Spleen (tissue), 11 donors: Measurements from ENCODE around the gene NFIB. TPM values are rescaled to one million over a fixed set of nuclear protein-coding genes. Genes with fewer than 3 reads are reported as not detected.
A peak's percentile ranks its signal among the peaks of the same experiment; 100 is the strongest.

Source experiments
- DNase-seq: peaks from one replicate; pipeline ENCODE4 v3.0.0-alpha.2; 2020
- H3K27ac ChIP-seq, 8 donors: fragments of 200-600 bp; sonication (generic) in 7 of 8; 1 replicate in 4 of 8; 2 replicates in 4 of 8; pipeline versions ENCODE4 v1.5.0 to v1.8.0; 2016 to 2021; ENCODE audit warnings: inconsistent platforms in 4 of 8, mild to moderate bottlenecking in 4 of 8, moderate library complexity in 1 of 8
- H3K27me3 ChIP-seq, 7 donors: fragments of 200-600 bp; sonication (generic) in 6 of 7; replicated peaks in 1 of 7; 1 replicate in 4 of 7; 2 replicates in 3 of 7; pipeline versions ENCODE4 v1.5.0 to v1.8.0; 2016 to 2021; ENCODE audit warnings: inconsistent platforms in 3 of 7, mild to moderate bottlenecking in 1 of 7
- H3K36me3 ChIP-seq, 6 donors: fragments of 200-600 bp; sonication (generic) in 5 of 6; 1 replicate in 4 of 6; 2 replicates in 2 of 6; pipeline versions ENCODE4 v1.5.0 to v1.8.0; 2016 to 2021; ENCODE audit warnings: inconsistent platforms in 2 of 6
- H3K4me1 ChIP-seq, 6 donors: fragments of 200-600 bp; sonication (generic) in 5 of 6; 1 replicate in 3 of 6; 2 replicates in 3 of 6; pipeline versions ENCODE4 v1.5.0 to v1.8.0; 2016 to 2021; ENCODE audit warnings: inconsistent platforms in 3 of 6
- H3K4me3 ChIP-seq, 8 donors: fragments of 200-600 bp; sonication (generic) in 7 of 8; 1 replicate in 4 of 8; 2 replicates in 4 of 8; pipeline versions ENCODE4 v1.5.0 to v1.8.0; 2016 to 2021; ENCODE audit warnings: inconsistent platforms in 4 of 8, mild to moderate bottlenecking in 4 of 8, moderate library complexity in 2 of 8
- H3K9me3 ChIP-seq, 8 donors: fragments of 200-600 bp; sonication (generic) in 7 of 8; 1 replicate in 4 of 8; 2 replicates in 4 of 8; pipeline versions ENCODE4 v1.5.0 to v1.8.0; 2016 to 2021; ENCODE audit warnings: inconsistent platforms in 4 of 8
- CTCF ChIP-seq, 11 experiments: fragments of 200-600 bp in 7 of 11; fragments of 450-650 bp in 4 of 11; sonication (generic) in 4 of 11; IDR thresholded peaks in 8 of 11; conservative IDR thresholded peaks in 3 of 11; 1 replicate in 7 of 11; 2 replicates in 4 of 11; pipeline versions ENCODE4 v1.4.0 to v1.8.0; 2016 to 2021; ENCODE audit warnings: antibody characterized with exemption in 11 of 11, inconsistent platforms in 4 of 11, mild to moderate bottlenecking in 1 of 11
- POLR2A ChIP-seq, 3 donors: fragments of 450-650 bp; IDR thresholded peaks; one replicate each; pipeline ENCODE4 v1.5.1; 2017; ENCODE audit warnings: antibody characterized with exemption in 3 of 3, mild to moderate bottlenecking in 1 of 3
- POLR2AphosphoS5 ChIP-seq, 3 donors: sonication (generic); formaldehyde crosslinking; IDR thresholded peaks; one replicate each; pipeline ENCODE4 v1.5.1; 2017; ENCODE audit warnings: antibody characterized with exemption in 3 of 3
- WGBS, 5 donors: extraction: QIAGEN DNeasy Blood & Tissue Kit in 3 of 5; methylation state at CpG; one replicate each; pipeline versions ENCODE4 v1.1.5 to v1.1.7; 2013 to 2018; 5-methylcytosine and 5-hydroxymethylcytosine counted together
- intact Hi-C: fragments of 100-400 bp; cut with DNase I; formaldehyde crosslinking; loops from one replicate; pipeline ENCODE4 v1.15.0; 2023; ENCODE audit warnings: low total_unique reads
- polyA plus RNA-seq, 3 donors: library from polyadenylated mRNA; stranded (reverse); fragments of 200-250 nt; gene quantifications; one replicate each; pipeline ENCODE4 v1.2.1, GENCODE V29; 2013
- total RNA-seq, 7 donors: library from RNA; depleted of rRNA in 3 of 7; stranded (reverse); fragments of >200 nt in 3 of 7; fragmentation: NEBNext Ultra II Directional in 4 of 7; extraction: Animal tissue kit (Norgen Biotek cat#: 25700) in 4 of 7; gene quantifications; one replicate each; pipeline versions ENCODE4 v1.1.0 to v1.2.1, GENCODE V29; 2016 to 2021
- donor health status: healthy with polysubstance abuse.
- donor health status: DM: no; HTN: no; CAD: no; lungs with moderate emphysema.
- donor health status: DM: no; HTN: no; CAD: no.
- donor health status: Bipolar disorder and iron deficiency.
- donor health status: healthy.
- donor health status: DM: no; HTN: no; CAD: no.
- donor health status: DM: yes; HTN: yes; CAD: no.

The NFIB gene
- total and polyA plus RNA-seq, 10 donors: 3.6 to 96.8 (median 48.4) TPM

GRCh38 chr9:14320271-14321181, 6.6 kb upstream of the NFIB start:
- WGBS, 5 donors: 42 to 60% (median 54%) methylated on average over 14 of the region's 14 CpGs
- no peak for DNase-seq
- peak overlapping the region; percentile 2 to 94 (median 88) for H3K27ac ChIP-seq
- no peaks in the 10 kb centered on the region for H3K9me3 ChIP-seq
- peak overlapping the region in 5 of 8 donors; percentile 75 to 90 (median 80) for H3K4me3 ChIP-seq
- H3K27me3 ChIP-seq: peaks cover 0 to 45% (median 7%) of the 10 kb centered on the region in 7 donors
- H3K36me3 ChIP-seq: no peaks in the 10 kb centered on the region
- intact Hi-C loops: no loop called here
- H3K4me1 ChIP-seq: peaks cover 3 to 75% (median 43%) of the 10 kb centered on the region in 6 donors
- TF ChIP-seq CTCF (IDR thresholded peaks at IDR 0.05 in 8 of 11, conservative IDR thresholded peaks at IDR 0.05 in 3 of 11) (no peak), POLR2AphosphoS5 (IDR thresholded peaks at IDR 0.05) (no peak)

GRCh38 chr9:14318934-14319580, 5.1 kb upstream of the NFIB start:
- Histone ChIP-seq H3K4me3 (no peak overlapping the region), H3K36me3 (no peaks in the 10 kb centered on the region), H3K27ac (peak overlapping the region in 6 of 8 donors; percentile 5 to 92 (median 24)), H3K27me3 (peaks cover 0 to 59% (median 17%) of the 10 kb centered on the region in 7 donors), H3K4me1 (peaks cover 3 to 86% (median 46%) of the 10 kb centered on the region in 6 donors), H3K9me3 (no peaks in the 10 kb centered on the region)
- no peak for DNase-seq
- TF ChIP-seq POLR2A (IDR thresholded peaks at IDR 0.05) (no peak), CTCF (IDR thresholded peaks at IDR 0.05 in 8 of 11, conservative IDR thresholded peaks at IDR 0.05 in 3 of 11) (no peak), POLR2AphosphoS5 (IDR thresholded peaks at IDR 0.05) (no peak)
- WGBS, 5 donors: 66 to 80% (median 76%) methylated on average over 4 of the region's 4 CpGs
- intact Hi-C loops: loop anchor here (10.0 kb wide), 1 partner anchor 224 kb away; no protein-coding TSS in a partner anchor

DNA sequence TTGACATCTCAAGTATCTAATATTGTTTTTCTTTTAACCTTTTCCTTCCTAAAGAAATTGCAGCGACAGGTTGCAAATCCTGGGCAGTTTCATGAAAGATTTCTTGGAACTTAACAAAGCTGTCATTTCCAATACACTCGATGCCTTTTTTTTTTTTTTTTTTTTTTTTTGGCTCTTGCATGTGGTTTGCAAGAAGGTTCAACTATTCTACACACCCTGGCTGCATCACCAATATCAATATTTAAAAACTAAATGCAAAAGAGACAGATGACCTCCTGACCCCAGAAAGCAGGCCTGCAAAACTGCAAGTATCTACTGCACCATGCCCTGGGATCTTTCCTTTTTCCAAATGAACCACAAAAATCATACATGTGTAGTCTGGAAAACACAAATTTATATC, 4.4 kb upstream of the NFIB start:
- H3K9me3 ChIP-seq: no peaks in the 10 kb centered on the region
- WGBS, 5 donors: 61 to 74% (median 72%) methylated on average over 2 of the region's 2 CpGs
- H3K4me3 ChIP-seq: no peak overlapping the region
- no peak for TF ChIP-seq POLR2A (IDR thresholded peaks at IDR 0.05)
- no peak for TF ChIP-seq POLR2AphosphoS5 (IDR thresholded peaks at IDR 0.05)
- no peak for TF ChIP-seq CTCF (IDR thresholded peaks at IDR 0.05 in 8 of 11, conservative IDR thresholded peaks at IDR 0.05 in 3 of 11)
- DNase-seq: no peak
- H3K36me3 ChIP-seq: no peaks in the 10 kb centered on the region
- peaks cover 3 to 88% (median 48%) of the 10 kb centered on the region in 6 donors for H3K4me1 ChIP-seq
- H3K27ac ChIP-seq: peak overlapping the region in 5 of 8 donors; percentile 9 to 95 (median 92)
- intact Hi-C loops: loop anchor here (10.0 kb wide), 1 partner anchor 224 kb away; no protein-coding TSS in a partner anchor
- peaks cover 0 to 59% (median 22%) of the 10 kb centered on the region in 7 donors for H3K27me3 ChIP-seq
